HG02840 (cell line): ENCODE results near the gene LMX1A.

ENCODE experiments used
- ATAC-seq: cut with Tn5 transposase; IDR thresholded peaks from one replicate; pipeline ENCODE4 v1.9.1; 2021; ENCODE audit warnings: mild to moderate bottlenecking, moderate library complexity, moderate number of reproducible peaks; ENCODE audit not compliant: unreplicated experiment, low FRiP score

Gene LMX1A

DNA sequence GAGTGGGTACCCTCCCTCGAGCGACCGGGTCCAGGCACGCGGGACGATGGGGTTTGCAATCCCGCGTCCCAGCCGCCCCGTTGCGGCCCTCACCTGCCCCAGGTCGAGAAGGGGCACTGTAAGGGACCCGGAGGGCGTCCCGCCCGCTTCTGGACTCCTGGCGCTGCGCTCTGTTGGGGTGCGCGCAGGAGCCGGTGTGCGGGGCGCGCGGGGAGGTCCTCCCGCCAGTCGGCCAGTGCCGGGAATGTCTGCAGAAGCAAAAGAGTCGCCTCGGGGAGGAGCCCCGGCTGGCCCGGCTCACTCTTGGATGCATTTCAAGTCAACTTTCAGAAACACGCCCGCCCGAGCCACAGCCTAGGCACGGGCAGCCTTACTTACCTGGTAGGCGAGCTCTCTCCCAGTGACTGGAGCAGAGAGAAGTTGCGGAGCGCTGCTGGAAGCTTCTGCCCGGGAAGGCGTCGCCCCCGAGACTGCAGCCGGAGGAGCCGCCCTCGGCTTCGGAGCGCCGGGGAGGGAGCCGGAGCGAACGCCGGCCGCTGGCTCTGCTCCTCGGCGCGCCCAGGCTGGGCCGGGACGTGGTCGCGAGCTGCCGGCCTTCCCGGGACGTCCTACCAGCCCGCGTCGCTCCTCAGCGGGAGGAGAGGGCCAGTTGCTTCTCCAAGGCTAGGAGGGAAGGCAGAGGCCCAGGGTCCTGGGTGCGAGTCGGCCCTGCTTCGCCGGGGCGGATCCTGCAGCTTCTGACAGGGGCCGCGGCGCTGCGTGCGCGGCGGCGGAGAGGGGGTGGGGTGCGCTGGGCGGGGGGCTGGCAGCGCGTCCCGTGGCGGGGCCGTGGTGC, at the start of gene LMX1A:
TSS of gene LMX1A (minus strand) at position 739 of the 835 bp plus-strand sequence. CDS start 1,156 bp downstream, outside the sequence.
- no peak for ATAC-seq

DNA sequence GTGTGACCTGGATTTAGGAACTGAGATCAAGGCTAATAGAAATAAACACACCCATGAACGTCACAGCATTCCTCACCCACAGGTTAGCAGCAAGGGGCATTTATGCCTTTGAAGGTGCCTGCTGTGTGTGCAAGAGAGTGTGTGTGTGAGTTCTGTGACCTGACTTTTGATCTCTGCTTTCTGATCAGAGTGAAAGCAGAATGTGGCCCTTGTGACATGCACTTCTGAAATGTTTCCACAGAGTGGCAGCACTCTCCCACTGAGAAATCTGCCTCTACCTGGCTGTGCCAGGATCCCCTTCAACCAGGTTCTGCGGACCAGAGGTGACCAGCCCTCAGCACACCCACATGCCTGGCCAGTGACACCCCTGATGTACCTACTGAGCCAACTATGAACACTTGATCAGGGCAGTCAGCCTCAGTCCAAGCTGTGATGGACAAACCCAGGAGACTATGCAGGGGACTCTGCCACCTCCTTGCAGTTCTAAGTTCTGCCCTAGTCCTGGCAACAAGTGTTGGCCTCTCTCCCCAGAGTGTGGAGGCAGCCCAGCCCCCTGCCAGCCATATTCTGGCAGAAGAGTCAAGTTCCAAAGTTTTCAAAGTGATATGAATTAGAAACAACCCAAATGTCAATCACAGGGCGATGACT, 47.4 kb upstream of the LMX1A start:
- ATAC-seq = no peak

DNA sequence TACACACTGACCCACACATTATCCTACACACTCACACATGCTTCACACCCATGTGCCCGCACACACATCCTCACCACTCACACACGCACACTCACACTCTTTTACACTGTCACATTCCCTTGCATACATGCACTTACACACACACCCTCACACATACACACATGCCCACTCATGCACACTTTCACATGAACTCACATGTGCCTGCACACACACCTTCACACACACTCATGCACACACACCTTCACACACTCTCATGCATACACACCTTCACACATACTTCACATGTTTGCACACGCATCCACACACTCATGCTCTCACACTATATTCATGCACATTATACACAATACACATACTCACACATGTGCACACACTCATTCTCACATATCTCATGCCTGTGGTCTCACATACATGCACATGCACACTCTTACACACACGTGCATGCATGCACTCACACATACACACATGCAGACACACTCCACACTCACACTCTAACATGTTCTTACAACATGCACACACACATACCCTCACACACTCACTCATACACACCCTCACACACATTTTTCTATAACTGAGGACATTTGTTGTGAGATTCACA, 46.1 kb upstream of the LMX1A start:
- ATAC-seq = no peak

GRCh38 chr1:165397944-165398343, 41.4 kb upstream of the LMX1A start:
- no peak for ATAC-seq

DNA sequence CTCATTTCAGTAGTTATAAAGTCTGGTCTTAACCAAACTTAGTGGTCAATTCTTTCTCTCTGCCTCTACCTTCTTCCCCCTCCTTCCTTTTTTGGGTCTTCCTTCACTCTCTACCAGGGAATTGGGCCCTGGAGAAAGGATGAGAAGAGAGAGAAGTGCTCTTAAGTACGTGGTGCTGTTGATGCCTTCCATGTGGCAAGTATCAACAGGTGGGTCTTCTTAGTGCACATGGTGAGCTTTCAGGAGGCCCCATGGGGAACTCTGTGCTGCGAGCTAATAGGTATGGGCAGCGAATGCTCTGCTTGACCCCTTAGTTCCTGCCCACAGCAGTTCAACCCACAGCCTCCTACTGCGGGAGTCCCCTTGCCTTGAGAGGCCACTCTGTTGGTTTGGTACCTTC, 39.4 kb upstream of the LMX1A start:
- no peak for ATAC-seq

GRCh38 chr1:165395478-165395877, 39.0 kb upstream of the LMX1A start:
- no peak for ATAC-seq

DNA sequence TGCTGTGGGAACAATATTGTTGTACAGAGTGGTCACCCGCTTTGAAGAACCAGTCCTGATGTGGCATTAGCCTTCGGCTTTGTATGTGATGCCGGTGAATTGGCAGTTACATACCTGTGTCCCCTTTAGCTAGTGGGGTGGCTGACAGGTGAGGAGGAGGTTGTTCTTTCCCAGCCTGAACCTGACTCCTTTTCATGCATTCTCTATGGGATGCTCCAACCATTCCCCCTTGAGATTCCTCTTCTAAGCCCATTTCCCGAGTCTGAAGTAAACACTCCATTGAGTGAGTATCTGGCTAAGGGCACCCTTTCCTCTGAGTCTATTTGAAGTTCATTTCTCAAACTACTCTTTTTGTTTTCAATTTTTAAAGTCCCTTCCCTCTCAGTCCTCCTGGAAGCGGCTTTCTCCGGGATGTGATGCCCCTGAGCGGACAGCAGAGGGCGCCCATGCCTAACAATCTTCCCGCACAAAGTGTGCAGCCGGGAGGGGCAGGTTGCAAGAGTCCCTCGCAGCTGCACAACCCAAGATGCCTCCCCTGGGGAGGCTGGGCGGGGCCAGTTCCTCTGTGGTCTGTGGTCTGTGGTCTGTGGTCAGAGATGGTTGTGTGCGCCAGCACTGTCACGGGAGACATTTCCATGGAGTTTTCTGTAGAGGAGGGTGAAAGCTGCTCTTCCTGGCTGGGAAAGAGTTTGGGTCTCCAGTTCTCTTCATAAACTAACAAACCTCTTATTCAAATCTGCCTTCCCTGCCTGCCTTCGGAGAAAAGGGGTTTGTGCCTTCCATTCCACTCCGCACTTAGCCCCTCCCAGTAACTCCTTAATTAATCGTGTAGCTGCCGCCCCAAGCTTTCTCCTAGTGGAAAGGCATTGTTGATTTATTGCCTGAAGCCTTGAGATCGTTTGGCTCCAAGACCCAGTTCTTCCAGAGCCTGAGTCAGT, 36.4 kb upstream of the LMX1A start:
- peak; percentile 94 for ATAC-seq

- no peak for ATAC-seq
Observed at GRCh38 chr1:165389609-165390008, 33.1 kb upstream of the LMX1A start.

DNA sequence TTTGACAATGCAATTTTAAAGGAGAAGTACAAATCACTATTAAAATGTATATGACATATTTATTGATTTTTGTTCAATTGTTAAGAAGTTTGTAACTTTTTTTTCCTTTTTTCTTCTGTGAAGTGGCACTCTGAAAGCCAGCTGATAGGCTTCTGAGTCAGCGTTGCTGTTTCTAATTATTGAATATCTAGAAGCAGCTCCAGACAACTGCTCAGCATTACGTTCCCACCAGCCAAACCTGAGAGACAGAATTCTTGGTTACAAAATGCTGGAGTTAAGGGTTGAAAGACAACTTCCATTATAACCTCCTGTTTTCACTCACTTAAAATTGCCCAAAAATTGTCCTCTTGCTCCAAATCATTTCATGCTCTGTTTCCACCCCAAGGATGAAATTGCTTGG, 31.4 kb upstream of the LMX1A start:
- ATAC-seq = no peak

GRCh38 chr1:165387505-165387904, 31.0 kb upstream of the LMX1A start:
- ATAC-seq = no peak

DNA sequence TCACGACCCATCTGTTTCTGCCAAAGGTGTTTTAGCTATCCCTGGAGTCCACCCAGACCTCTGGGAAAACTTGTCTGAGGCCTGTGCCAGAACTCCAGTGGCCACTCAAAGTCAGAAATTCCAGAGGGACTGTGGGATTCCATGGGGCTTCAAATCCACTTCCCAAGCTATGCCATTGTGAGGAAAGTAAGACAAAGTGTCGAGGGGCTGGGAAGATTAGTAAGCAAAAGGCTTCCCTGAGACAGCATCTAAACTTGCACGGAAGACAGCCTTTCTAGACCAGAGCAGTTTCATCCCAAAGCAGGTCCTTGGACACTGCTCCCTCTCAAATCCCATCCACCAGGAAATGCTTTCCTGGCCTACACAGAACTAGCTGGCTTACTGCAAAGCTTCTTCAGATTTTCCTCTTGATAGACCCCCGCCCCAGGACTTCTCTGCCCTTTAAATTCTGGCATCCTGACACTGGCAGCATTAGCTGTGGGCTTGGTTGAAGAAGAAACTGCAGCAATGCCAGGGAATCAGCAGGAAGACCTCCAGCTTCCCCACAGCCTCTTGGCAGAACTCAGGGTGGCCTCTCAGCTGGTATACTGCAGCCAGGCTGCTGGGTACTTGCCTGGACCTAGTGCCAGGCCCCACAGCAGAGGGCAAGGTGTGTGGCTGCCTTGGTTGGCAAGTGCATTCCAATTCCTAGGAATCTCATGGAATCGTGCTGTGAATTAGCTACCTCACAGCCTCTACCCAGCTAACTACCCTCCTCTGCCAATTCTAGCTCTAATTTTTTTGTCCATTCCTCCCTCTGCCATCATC, 27.3 kb upstream of the LMX1A start:
- no peak for ATAC-seq

DNA sequence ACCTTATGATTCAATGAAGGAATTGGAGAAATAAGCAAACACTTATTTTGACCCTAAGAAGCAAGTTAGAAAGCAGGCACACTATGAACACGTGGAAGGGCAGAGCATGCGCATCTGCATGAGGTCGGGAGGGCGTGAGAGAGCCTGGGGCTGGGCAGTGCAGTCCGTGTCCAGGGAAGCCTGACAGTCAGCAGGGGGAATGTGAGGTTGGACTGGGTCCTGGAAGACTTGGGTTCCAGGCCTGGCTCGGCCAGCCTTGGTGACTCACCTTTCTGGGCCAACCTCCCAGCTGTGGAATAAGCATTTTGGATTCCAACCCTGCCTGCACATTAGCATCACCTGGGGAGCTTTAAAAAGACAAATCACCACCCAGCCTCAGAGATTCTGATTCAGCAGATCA, 26.6 kb upstream of the LMX1A start:
- no peak for ATAC-seq

- no peak for ATAC-seq
Observed at GRCh38 chr1:165381745-165382505, 25.4 kb upstream of the LMX1A start.

DNA sequence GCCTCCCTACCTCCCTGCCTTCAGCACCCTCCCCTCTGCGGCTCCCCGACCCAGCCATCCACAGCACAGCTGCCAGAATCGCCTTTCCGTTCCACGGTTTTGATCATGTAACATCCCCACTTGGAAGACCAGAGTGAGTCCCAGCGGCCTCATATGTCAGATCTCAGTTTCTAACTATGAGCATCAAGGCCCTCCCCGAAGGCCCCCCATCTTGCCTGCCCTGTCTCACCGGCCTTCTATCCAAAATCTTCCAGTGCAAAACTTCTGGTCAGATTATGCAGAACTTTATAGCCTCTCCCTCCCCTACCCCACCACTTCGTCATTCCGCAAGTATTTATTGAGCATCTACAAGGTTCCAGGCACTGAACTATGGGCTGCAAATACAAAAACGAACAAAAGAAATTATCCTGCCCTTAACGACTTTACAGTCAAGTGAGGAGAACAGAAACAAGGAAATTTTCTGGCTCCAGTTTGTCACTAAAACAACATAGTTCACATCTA, 20.3 kb upstream of the LMX1A start:
- ATAC-seq = no peak

- no peak for ATAC-seq
Observed at GRCh38 chr1:165376041-165376810, 19.7 kb upstream of the LMX1A start.

GRCh38 chr1:165375623-165376022, 19.1 kb upstream of the LMX1A start:
- ATAC-seq = no peak

GRCh38 chr1:165371588-165372225, 15.2 kb upstream of the LMX1A start:
- ATAC-seq = no peak
